ENCODE data around the gene DENND5B.

The DENND5B gene

GRCh38 chr12:31591380-31591901 is 505 bp upstream of the DENND5B start:
- FAIRE-seq, result no peak
- DNase-seq (ENCODE audit: insufficient read length, low spot score), result no peak
- TF ChIP-seq, protein P1, sequence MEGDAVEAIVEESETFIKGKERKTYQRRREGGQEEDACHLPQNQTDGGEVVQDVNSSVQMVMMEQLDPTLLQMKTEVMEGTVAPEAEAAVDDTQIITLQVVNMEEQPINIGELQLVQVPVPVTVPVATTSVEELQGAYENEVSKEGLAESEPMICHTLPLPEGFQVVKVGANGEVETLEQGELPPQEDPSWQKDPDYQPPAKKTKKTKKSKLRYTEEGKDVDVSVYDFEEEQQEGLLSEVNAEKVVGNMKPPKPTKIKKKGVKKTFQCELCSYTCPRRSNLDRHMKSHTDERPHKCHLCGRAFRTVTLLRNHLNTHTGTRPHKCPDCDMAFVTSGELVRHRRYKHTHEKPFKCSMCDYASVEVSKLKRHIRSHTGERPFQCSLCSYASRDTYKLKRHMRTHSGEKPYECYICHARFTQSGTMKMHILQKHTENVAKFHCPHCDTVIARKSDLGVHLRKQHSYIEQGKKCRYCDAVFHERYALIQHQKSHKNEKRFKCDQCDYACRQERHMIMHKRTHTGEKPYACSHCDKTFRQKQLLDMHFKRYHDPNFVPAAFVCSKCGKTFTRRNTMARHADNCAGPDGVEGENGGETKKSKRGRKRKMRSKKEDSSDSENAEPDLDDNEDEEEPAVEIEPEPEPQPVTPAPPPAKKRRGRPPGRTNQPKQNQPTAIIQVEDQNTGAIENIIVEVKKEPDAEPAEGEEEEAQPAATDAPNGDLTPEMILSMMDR (IDR thresholded peaks at IDR 0.05; ENCODE audit: insufficient read depth, missing control alignments), result no peak

DNA sequence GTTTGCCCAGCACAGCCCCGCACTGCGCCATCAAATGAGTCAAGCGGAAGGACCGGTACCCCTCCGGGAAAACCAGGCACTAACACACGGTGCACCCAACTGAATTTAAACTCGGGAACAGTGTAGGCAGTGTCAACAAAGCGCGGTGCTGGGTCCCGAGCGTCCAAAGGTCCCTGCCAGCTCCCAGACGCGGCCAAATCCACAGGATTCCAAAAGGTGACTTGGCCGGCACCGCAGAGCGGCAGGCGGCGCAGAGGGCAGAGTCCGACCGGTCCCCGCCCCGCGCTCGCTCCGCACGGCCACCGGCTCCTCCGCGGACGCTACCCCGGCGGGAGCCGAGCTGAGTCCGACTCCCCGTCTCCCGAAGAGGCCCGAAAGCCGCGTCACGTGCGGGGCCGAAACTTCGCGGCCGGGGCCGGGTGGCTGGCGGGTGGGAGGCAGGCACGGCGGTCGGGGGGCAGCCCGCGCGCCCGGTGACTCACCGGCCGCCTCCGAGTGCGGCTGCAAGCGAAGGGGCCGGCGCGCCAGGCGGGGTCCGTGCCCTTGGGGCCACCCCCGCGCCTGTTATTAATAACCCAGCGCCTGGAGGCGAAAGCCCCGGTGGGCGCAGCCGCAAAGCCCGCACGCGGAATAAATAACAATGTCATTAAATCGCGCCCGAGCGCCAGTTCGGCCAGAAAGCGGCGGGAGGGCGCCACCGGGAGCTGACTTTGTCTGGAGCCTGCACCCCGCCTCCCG is 863 bp downstream of the DENND5B start:
- DNase-seq (ENCODE audit: insufficient read length, low spot score), result no peak
- TF ChIP-seq, protein P1 (IDR thresholded peaks at IDR 0.05; ENCODE audit: insufficient read depth, missing control alignments), result peak; percentile 22
- FAIRE-seq, result no peak

DNA sequence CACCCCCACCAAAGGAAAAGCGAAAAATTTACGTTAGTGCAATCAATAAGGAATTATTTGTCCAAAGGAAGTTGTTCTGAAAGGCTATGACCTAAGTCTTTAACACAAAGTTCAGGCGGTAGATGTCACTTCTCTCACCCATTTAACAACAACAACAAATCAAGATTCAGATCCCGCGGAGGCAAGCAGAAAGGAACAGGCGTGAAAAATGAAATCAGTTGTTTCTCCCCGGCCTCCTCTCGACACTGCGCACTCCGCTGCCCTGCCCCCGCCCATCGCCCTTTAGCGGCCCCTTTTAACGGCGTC is 1.4 kb downstream of the DENND5B start:
- DNase-seq (ENCODE audit: insufficient read length, low spot score) (no peak), FAIRE-seq (no peak)
- TF ChIP-seq, protein P1 (IDR thresholded peaks at IDR 0.05; ENCODE audit: insufficient read depth, missing control alignments), result no peak

DNA sequence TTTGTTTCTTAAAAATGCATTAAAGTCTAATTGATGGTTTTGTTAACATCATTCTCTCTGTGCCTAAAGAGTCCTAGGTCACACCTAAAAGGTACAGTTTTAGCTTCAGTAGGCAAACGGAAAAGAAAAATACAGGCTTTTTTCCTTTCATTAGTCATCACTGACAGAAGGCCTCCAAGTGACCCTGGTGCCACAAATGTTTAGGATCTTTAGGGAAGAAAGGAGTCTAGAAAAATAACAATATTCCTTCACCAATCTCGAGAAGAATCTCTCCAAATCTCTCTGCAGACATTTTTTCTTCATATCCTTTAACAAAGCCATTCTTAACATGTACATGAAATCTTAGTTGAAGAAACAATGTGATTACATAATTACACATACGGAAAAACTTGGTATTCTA is 2.0 kb downstream of the DENND5B start:
- DNase-seq (ENCODE audit: insufficient read length, low spot score) (no peak), FAIRE-seq (no peak)
- TF ChIP-seq, protein P1 (IDR thresholded peaks at IDR 0.05; ENCODE audit: insufficient read depth, missing control alignments), result no peak

DNA sequence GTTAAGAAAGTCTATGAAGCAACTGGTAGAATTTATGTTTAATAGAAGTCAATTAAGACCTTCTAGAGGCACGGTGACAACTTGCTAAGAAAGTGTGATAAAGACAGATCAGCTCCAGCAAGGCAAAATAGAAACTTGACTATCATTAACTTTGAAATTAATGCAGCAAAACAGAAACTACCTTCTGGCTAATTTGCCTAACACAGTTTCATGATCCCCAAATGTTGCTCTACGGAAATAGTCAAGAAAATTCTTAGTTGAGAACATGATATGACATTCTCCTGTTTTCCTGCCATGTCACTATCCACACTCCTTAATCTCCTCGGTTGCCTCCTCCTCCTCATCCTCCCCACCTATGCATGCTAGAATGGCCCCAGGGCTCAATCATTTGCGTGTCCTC is 4.2 kb downstream of the DENND5B start:
- no peak for FAIRE-seq
- no peak for DNase-seq (ENCODE audit: insufficient read length, low spot score)
- TF ChIP-seq, protein P1 (IDR thresholded peaks at IDR 0.05; ENCODE audit: insufficient read depth, missing control alignments), result no peak

DNA sequence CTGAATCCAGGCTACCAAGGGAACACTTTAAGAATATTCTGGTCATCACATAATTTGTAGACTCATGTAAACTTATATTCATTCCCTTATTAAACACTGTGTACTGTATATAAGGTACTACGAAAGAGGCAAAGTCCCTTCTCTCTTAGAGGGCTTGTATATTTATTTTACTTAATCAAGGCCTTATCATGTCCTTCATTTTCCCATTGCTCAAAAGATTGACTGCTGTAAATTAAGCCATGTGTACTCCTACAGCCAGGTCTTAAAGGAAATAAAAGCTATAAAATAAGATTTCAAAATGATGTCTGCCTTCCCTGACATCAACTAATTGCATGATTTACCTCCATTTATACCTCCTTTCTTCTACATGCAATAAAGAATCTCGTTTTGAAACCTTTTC is 5.0 kb downstream of the DENND5B start:
- FAIRE-seq, result no peak
- TF ChIP-seq, protein P1 (IDR thresholded peaks at IDR 0.05; ENCODE audit: insufficient read depth, missing control alignments), result no peak
- no peak for DNase-seq (ENCODE audit: insufficient read length, low spot score)

- DNase-seq (ENCODE audit: insufficient read length, low spot score) (no peak), FAIRE-seq (no peak)
- TF ChIP-seq, protein P1 (IDR thresholded peaks at IDR 0.05; ENCODE audit: insufficient read depth, missing control alignments), result no peak
Measured at GRCh38 chr12:31585271-31585670, 5.7 kb downstream of the DENND5B start.
